GM18511 (cell line): ENCODE results near the gene IRF2BPL.

Experiments used
- ATAC-seq: cut with Tn5 transposase; IDR thresholded peaks from one replicate; pipeline ENCODE4 v1.9.1; 2021; ENCODE audit warnings: mild to moderate bottlenecking, moderate library complexity; ENCODE audit not compliant: unreplicated experiment

The IRF2BPL gene

DNA sequence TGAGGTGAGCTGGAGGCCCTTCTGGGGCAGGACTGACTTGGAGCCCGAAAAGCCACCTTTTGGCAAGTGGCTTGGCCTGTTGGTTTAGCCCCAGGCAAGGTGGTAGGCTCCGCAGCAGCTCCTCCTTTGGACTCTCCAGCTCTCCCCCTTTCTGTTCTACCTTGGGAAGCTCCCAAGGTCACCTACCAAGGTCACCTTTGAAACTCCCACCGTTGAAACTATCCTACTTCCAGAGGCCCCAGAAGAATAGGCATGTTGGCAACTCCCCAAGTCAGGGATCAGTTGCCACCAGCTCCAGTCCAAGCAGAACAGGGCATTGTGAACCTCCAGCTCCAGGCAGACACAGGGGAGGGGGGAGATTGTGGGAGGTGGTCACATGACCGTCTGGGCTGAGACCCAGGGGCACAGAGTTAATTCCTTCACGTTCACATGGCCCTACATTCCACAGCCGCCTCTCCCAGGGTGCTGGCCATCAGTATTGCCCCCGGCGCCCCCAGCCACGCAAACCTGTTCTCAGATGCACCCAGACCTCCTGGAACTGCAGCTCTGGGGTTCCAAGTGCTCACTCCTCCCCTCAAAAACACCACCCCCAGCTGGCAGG lies 14.4 kb downstream of the IRF2BPL start:
- no peak for ATAC-seq

DNA sequence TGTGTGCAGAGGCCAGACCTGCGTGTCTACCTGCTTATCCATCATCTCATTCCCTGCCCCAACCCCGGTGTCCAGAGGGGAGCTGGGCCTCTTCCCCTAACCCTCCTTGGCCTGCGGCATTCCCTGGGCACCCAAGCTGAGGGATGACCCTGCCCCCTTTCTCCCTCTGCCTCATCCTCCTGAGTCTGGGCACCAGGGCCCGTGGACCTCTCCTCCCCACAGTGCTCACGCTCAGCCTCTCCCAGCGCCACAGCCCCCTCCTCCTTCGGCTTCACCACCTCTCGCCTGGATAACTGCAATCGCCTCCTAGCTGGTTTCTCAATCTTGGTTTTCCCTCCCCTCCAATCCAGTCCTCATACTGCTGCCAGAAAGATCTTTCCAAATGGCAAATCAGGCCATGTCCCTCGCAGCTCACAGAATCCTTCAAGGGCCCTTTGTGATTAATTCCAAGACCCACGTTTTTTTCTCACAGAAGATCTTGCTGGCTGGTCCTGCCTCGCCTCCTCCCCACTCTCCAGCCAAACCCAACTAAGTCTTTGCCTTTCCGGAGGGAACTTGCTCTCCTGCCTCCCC lies 16.2 kb downstream of the IRF2BPL start:
- ATAC-seq: no peak

DNA sequence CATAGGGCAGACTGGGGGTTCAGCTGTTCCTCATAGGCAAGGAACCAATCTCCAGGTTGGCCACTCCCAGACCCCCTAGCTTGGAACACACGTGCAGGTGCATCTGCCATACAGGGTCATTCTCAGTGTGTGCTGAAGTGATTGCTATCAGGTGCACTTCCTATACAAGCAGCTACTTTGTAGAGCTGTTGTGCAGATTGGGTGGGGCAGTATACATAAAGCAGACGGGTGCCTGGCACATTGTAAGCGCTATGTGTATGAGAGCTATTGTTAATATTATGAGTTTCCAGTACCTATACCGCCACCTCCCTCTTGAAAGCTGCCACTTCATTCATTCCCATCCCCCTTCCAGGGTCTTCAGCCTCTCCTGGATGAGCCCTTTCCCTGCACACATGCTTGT lies 17.3 kb downstream of the IRF2BPL start:
- no peak for ATAC-seq

- ATAC-seq: no peak
These were observed 19.5 kb downstream of the IRF2BPL start for GRCh38 chr14:77009014-77009413.

DNA sequence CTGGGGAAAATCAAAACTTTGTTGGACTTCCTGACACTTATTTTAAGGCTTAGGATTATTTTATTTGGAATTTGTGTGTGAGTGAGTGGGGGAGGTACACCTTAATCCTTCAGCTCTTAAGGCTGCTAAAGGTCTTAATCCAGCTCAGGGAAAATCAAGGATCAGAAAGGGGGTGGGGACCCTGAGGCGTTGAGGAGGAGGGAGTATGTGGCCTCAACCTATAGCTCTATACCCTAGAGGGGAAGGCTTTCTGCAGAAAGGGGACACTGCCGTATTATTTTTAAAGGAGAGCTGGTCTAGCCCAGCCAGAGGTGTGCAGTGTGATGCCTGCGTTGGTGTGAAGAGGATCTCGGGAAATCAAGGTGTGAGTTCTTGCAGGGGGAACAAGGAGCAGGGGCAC lies 20.0 kb downstream of the IRF2BPL start:
- no peak for ATAC-seq

- no peak for ATAC-seq
These were observed 20.5 kb downstream of the IRF2BPL start for GRCh38 chr14:77007975-77008421.

GRCh38 chr14:77007183-77007974 lies 21.1 kb downstream of the IRF2BPL start:
- no peak for ATAC-seq

- no peak for ATAC-seq
These were observed 22.4 kb downstream of the IRF2BPL start for GRCh38 chr14:77006132-77006531.

DNA sequence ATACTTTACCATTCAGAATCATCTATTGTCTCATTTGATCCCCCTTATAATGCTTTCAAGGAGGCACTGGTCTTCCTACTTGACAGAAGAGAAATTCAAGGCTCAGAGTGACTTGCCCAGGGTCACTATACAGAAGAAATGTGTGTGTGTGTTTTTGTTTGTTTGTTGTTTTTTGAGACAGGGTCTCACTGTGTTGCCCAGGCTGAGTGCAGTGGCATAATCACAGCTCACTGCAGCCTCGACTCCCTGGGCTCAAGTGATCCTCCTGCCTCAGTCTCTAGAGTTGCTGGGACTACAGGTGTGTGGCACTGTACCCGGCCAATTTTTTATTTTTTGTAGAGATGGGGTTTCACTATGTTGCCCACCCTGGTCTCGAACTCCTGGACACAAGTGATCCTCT lies 22.9 kb downstream of the IRF2BPL start:
- ATAC-seq: no peak

DNA sequence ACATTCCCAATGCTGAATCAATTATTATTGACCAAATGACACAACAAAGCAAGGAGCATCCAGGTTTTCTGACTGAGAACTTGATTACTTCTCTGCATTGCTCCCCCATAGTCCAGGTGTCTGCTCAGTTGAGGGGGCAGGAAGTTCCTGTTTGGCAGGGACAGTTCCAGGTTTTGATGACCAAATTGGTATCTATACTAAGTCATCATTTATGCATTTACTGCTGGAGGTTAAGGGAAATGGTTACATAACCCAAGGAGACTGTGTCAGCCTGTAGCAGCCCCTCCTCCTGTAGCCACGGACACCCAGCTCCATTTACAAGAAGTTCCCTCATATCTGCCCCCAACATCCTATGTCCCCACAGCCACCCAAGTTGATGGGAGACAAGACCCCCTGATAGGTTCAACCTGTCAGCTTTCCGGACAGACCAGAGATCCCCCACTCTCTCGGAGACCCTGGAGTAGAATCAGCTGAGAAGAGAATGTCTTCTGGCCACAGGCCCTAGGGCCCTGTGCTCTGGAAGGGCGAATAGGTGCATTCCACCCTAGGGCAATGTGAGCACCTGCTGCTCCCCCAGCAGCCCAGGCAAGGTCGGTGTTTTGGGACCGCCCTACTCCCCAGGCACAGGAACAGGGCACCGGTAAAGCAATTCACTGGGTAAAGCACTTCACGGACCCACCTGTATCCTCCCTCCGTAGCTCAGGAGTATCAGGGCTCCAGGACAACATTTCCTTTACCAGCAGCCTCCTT lies 23.6 kb downstream of the IRF2BPL start:
- no peak for ATAC-seq

DNA sequence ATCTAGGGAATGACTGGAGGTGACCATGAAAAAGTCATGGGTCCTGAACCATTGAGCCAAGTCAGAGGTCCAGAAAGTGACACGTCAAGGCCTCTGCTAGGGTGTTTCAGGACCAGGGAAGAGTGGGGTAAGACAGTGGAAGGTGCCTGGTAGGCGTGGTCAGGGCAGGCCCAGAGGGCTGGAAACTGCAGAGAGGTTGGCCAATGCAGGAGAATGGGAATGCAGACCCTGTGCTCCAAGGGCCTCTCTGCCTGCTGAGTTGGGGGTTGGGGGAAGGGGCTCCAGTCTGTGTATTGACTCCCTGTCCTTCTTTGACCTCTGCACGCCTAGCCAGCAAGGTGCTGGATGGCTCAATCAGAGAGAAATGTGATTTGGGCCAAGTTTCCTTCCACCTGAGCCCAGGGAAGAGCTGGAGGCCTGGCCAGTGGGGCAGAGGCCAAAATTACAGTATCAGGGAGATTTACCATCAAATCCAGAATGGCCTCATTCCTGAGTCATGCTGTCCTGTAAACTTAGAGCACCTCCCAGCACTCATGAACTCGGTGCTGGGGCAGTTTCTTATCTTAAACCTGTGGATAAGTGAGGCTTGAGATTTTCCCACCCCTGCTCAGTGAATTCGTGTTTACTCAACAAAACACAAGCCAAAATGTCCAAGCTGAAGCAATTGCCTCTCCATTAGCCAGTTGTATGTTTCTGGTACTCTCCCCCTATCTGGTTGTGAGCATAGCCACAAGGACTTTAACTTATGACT lies 24.4 kb downstream of the IRF2BPL start:
- ATAC-seq: no peak

- no peak for ATAC-seq
These were observed 25.6 kb downstream of the IRF2BPL start for GRCh38 chr14:77002889-77003288.

DNA sequence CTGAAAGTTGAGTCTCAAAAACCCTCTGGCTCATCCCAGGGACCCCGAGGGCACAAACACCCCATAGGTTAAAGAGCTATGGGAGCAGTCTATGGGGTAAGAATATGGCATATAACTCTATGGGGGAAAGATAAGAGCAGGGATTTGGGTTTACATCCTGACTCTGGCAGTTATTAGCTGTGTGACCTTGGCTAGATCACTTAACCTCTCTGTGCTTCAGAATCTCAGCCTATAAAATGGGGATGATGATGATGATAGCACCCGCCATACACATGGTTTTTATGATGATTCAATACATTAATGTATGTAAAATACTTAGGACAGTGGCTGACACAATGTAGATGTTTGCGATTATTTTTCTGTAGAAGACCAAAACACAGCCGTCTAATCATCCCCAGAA lies 26.2 kb downstream of the IRF2BPL start:
- no peak for ATAC-seq

DNA sequence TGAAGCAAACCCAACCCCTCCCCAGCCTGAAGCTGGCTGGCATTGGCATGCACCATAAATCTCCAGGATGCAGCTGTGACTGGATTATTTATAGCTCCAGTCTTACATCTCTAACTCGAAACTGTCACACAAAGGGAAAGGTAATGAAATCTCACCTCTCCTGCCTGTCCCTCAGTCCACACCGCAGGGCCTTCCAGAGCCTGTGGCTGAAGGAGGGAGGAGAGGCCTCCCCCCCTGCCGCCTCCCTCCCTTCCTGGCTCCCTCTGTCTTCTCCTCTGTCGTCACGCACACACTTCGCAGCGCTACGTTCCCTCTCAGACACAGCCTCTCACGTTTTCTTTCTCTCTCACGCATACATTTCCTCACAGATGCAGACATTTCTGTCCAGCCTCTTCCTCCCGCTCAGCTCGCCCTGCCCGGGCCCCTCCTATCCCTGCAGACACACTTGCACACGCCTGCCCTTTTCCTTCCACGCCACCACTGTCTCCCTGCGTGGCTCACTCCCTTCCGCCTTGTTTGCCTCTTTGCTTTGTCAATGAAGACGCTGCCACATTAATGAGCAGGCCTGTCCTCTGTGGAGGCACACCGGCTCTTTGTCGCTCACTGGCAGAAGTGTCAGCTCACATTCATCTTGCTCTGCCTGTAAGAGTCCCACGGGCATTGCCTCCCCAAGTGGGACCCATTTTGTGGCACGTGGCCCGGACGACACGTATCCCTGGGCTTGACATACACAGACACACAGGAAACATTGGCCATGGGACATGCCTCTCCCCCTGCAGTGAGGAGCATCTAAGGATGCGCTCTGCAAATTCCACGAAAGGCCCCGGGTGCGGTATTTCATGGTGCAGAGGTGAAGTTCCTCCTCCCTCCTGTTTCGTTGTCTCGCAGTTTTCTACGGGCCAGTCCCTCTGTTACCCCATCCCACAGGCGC lies 27.9 kb downstream of the IRF2BPL start:
- ATAC-seq: no peak

DNA sequence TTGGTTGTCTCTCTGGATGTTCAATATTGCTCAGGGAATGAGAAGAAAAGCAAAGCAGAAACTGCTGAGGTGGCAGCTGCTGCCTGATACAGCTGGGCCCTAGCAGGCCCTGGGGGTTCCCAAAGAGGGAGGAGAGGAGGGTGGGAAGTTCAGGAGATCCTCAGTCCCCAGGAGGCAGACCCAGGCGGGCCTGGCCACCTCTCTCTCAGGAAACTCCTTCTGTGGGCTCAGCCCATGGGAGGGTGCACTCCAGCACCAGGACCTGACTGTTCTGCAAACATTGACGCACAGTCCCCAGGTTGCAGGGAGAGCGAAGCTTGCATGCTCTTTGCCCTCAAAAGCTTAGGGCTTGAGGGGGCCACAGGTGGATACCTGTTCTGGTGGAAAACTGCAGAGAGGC lies 29.6 kb downstream of the IRF2BPL start:
- ATAC-seq: no peak

- no peak for ATAC-seq
These were observed 31.1 kb downstream of the IRF2BPL start for GRCh38 chr14:76997257-76997970.

DNA sequence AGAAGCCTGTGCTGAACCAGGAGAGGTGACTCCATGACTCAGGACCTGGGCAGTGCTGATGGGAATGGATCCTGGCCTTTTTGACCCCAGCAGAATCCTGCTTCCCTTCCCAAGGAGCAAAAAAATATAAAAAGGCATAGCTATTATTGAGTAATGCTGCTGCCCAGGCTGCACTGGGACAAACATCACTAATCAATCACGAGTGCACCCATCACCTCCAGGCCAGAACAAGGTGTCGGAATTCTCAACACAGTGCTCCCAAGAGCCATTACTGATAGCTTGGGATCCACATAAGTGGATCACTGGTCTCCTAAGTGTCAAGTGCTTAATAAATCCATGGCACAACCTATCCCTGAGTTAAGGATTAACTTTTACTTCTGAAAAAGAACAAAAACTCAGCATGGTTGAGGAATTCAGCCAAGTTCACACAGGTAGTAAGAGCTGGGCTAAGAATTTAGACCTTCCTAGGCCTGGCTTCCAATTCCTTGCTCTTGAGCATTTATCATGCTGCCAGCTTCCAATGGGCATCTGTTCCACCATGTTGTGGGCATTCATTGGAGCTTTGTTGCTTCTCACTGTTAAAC lies 31.9 kb downstream of the IRF2BPL start:
- ATAC-seq: no peak

GRCh38 chr14:76995279-76996035 lies 33.1 kb downstream of the IRF2BPL start:
- ATAC-seq: no peak
